HL-60 (cell line): Measurements from ENCODE around the gene PDE6B.

Experiments
- DNase-seq, 2 experiments: peaks; one replicate each; pipeline ENCODE4 v3.0.0-alpha.2; 2010 to 2020; ENCODE audit warnings: low read depth in 1 of 2, low spot score in 1 of 2
- H3K27ac ChIP-seq: fragments of 250-450 bp; sonication (Bioruptor Pico); replicated peaks from 2 replicates; pipeline ENCODE4 v1.5.1; 2020; ENCODE audit warnings: mild to moderate bottlenecking, moderate library complexity
- H3K27me3 ChIP-seq: fragments of 250-450 bp; sonication (Bioruptor Pico); 2 replicates; pipeline ENCODE4 v1.5.1; 2021; ENCODE audit warnings: mild to moderate bottlenecking, moderate library complexity; ENCODE audit not compliant: insufficient read depth, poor library complexity, severe bottlenecking
- H3K4me3 ChIP-seq: replicated peaks from 2 replicates; pipeline ENCODE4 v1.5.1; 2011; ENCODE audit warnings: mild to moderate bottlenecking, control low read depth, low read length; ENCODE audit not compliant: insufficient read depth
- GABPA ChIP-seq: IDR thresholded peaks from 2 replicates; pipeline ENCODE4 v1.6.1; 2012; ENCODE audit warnings: low read depth
- POLR2AphosphoS5 ChIP-seq: IDR thresholded peaks from 2 replicates; pipeline ENCODE4 v1.6.1; 2012; ENCODE audit warnings: low read depth
- SPI1 ChIP-seq: IDR thresholded peaks from 2 replicates; pipeline ENCODE4 v1.6.1; 2012; ENCODE audit warnings: low read depth, mild to moderate bottlenecking, borderline replicate concordance
- TF ChIP-seq, protein P1 (sequence below): IDR thresholded peaks from 2 replicates; pipeline ENCODE4 v1.6.1; 2012; ENCODE audit warnings: low read depth; ENCODE audit not compliant: insufficient replicate concordance
- TF ChIP-seq, protein P2 (sequence below): IDR thresholded peaks from one replicate; pipeline ENCODE4 v1.5.1; 2011; ENCODE audit warnings: low read length, control low read depth, inconsistent platforms; ENCODE audit not compliant: insufficient read depth

Gene PDE6B

GRCh38 chr4:654503-654845 is 29.1 kb downstream of the PDE6B start:
- no peak overlapping the region for H3K27ac ChIP-seq
- H3K4me3 ChIP-seq: no peak overlapping the region
- TF ChIP-seq, protein P1, sequence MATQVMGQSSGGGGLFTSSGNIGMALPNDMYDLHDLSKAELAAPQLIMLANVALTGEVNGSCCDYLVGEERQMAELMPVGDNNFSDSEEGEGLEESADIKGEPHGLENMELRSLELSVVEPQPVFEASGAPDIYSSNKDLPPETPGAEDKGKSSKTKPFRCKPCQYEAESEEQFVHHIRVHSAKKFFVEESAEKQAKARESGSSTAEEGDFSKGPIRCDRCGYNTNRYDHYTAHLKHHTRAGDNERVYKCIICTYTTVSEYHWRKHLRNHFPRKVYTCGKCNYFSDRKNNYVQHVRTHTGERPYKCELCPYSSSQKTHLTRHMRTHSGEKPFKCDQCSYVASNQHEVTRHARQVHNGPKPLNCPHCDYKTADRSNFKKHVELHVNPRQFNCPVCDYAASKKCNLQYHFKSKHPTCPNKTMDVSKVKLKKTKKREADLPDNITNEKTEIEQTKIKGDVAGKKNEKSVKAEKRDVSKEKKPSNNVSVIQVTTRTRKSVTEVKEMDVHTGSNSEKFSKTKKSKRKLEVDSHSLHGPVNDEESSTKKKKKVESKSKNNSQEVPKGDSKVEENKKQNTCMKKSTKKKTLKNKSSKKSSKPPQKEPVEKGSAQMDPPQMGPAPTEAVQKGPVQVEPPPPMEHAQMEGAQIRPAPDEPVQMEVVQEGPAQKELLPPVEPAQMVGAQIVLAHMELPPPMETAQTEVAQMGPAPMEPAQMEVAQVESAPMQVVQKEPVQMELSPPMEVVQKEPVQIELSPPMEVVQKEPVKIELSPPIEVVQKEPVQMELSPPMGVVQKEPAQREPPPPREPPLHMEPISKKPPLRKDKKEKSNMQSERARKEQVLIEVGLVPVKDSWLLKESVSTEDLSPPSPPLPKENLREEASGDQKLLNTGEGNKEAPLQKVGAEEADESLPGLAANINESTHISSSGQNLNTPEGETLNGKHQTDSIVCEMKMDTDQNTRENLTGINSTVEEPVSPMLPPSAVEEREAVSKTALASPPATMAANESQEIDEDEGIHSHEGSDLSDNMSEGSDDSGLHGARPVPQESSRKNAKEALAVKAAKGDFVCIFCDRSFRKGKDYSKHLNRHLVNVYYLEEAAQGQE: no peak
- no peak for TF ChIP-seq POLR2AphosphoS5
- no peak for TF ChIP-seq GABPA
- no peak for TF ChIP-seq SPI1
- TF ChIP-seq, protein P2, sequence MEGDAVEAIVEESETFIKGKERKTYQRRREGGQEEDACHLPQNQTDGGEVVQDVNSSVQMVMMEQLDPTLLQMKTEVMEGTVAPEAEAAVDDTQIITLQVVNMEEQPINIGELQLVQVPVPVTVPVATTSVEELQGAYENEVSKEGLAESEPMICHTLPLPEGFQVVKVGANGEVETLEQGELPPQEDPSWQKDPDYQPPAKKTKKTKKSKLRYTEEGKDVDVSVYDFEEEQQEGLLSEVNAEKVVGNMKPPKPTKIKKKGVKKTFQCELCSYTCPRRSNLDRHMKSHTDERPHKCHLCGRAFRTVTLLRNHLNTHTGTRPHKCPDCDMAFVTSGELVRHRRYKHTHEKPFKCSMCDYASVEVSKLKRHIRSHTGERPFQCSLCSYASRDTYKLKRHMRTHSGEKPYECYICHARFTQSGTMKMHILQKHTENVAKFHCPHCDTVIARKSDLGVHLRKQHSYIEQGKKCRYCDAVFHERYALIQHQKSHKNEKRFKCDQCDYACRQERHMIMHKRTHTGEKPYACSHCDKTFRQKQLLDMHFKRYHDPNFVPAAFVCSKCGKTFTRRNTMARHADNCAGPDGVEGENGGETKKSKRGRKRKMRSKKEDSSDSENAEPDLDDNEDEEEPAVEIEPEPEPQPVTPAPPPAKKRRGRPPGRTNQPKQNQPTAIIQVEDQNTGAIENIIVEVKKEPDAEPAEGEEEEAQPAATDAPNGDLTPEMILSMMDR: no peak
- DNase-seq: no peak
- no peaks in the 10 kb centered on the region for H3K27me3 ChIP-seq

DNA sequence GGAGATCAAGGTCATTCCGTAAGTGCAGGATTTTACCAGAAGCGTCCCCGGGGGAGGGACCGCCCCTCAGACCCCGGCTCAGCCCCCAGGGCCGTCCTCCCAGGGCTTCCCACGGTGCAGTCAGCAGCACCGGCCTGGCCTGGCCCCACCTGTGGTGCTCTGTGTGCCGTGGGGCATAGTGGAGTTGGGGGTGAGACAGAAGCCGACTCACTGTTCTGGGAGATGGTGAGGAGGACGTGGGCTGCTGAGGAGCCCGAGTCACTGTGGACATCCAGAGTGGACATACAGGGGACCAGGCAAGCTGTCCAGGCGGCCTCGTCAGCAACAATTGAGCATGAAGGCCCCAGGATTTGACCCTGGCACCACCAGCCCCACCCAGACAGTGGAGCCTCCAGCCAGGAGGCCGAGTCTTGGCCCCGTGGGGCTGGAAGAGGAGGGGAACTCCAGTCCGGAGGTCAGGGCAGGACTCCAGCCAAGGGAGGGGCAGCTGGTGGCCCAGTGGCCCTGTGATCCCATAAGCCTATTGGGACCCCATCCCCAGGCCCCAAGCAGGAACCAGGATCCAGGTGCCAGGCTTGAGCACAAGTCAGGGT is 29.6 kb downstream of the PDE6B start:
- Histone ChIP-seq H3K27me3 (no peaks in the 10 kb centered on the region), H3K27ac (no peak overlapping the region), H3K4me3 (no peak overlapping the region)
- no peak for DNase-seq
- TF ChIP-seq SPI1 (no peak), GABPA (no peak), POLR2AphosphoS5 (no peak)
- TF ChIP-seq, protein P1: no peak
- TF ChIP-seq, protein P2: no peak

GRCh38 chr4:655464-656151 is 30.2 kb downstream of the PDE6B start:
- DNase-seq: no peak
- Histone ChIP-seq H3K27ac (no peak overlapping the region), H3K27me3 (no peaks in the 10 kb centered on the region), H3K4me3 (no peak overlapping the region)
- TF ChIP-seq, protein P2: no peak
- TF ChIP-seq POLR2AphosphoS5: no peak
- TF ChIP-seq, protein P1: no peak
- TF ChIP-seq GABPA: no peak
- no peak for TF ChIP-seq SPI1
